Activated naive CD8-positive, alpha-beta T cell treated with anti-CD3 and anti-CD28 coated beads, Interleukin-2, amount 10 ng/mL, durations not matched to agents 7 days and 5 days (primary cell): ENCODE results near the gene BRPF3. TPM values are rescaled to one million over a fixed set of nuclear protein-coding genes. Genes with fewer than 3 reads are reported as not detected.
"Not testable (repeated sequence)": the region's sequence is repeated elsewhere in the genome, so short reads cannot be mapped to it uniquely, and the experiment has no call there.

ENCODE experiments used
- ATAC-seq: fragments of 150-1000 bp; cut with Tn5 transposase; one replicate; pipeline ENCODE4 v1.10.0; 2021; ENCODE audit warnings: low read depth, moderate library complexity
- POLR2A ChIA-PET: fragments of 350-600 bp; sonication (Branson Sonifier 250); formaldehyde crosslinking; loops from one replicate; lab custom pipeline; 2021; ENCODE audit warnings: antibody characterized with exemption; lab: Charles Lee
- DNase-seq: peaks from one replicate; pipeline ENCODE4 v3.0.0; 2021
- H3K27ac Mint-ChIP-seq: one replicate; pipeline ENCODE4 v1.8.0; 2022; ENCODE audit warnings: mild to moderate bottlenecking, mixed read lengths
- H3K27me3 Mint-ChIP-seq: one replicate; pipeline ENCODE4 v1.8.0; 2022; ENCODE audit warnings: mild to moderate bottlenecking, moderate library complexity, mixed read lengths
- H3K36me3 Mint-ChIP-seq: one replicate; pipeline ENCODE4 v1.8.0; 2021; ENCODE audit warnings: mild to moderate bottlenecking, mixed read lengths
- H3K4me1 Mint-ChIP-seq: one replicate; pipeline ENCODE4 v1.8.0; 2021; ENCODE audit warnings: mixed read lengths
- H3K4me3 Mint-ChIP-seq: one replicate; pipeline ENCODE4 v1.8.0; 2022; ENCODE audit warnings: mild to moderate bottlenecking, moderate library complexity, mixed read lengths
- H3K9me3 Mint-ChIP-seq: one replicate; pipeline ENCODE4 v1.8.0; 2021; ENCODE audit warnings: mixed read lengths
- total RNA-seq, 2 experiments: library from RNA; stranded (reverse); gene quantifications; one replicate each; pipeline ENCODE4 v1.2.3, GENCODE V29; 2021

The BRPF3 gene
- total RNA-seq, 2 experiments from 2014 or later: 23.7 to 25.4 TPM

GRCh38 chr6:36207155-36207554 lies 10.6 kb downstream of the BRPF3 start:
- peaks cover 56% of the 10 kb centered on the region for H3K36me3 Mint-ChIP-seq

DNA sequence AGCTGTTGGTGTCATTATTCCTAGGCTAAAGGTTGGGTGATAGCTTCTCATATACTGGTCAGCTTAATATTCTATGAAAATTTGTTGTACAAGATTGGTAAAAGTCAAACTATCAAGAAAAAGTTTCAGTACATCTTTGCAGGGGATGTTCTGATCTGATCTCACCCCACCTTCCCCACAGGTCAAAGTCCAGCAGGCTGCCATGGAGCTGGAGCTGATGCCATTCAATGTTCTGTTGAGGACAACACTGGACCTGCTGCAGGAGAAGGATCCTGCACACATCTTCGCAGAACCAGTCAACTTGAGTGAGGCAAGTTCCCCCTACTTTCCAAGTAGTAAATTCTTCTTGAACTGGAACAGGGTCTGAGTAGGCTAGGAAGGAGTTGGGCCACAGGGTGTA lies 13.1 kb downstream of the BRPF3 start:
- Mint-ChIP-seq H3K4me1 (peaks cover 8% of the 10 kb centered on the region), H3K9me3 (no peaks in the 10 kb centered on the region), H3K36me3 (peaks cover 56% of the 10 kb centered on the region), H3K27me3 (peaks cover 10% of the 10 kb centered on the region), H3K4me3 (no peak overlapping the region), H3K27ac (no peak overlapping the region)
- DNase-seq: no peak
- ATAC-seq: no peak
- POLR2A ChIA-PET: no interaction called here

More at GRCh38 chr6:36207155-36207554, 10.6 kb downstream of the BRPF3 start:
- Mint-ChIP-seq H3K27ac (no peak overlapping the region), H3K27me3 (peaks cover 10% of the 10 kb centered on the region), H3K4me1 (peaks cover 28% of the 10 kb centered on the region), H3K4me3 (no peak overlapping the region), H3K9me3 (no peaks in the 10 kb centered on the region)
- no peak for DNase-seq
- no peak for ATAC-seq
- POLR2A ChIA-PET: interaction anchor here (0.7 kb wide), 1 partner anchor 179 kb away, joined by 4 read pairs; no protein-coding TSS in a partner anchor

DNA sequence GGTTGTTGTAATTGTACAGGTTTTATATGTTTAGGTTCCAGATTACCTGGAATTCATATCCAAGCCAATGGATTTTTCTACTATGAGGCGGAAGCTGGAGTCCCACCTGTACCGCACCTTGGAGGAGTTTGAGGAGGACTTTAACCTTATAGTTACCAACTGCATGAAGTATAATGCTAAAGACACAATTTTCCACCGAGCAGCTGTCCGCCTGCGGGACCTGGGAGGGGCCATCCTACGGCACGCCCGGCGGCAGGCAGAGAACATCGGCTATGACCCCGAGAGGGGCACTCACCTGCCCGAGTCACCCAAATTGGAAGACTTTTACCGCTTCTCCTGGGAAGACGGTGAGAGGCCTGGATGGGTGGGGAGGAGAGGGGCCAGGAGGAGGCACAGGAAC lies 13.6 kb downstream of the BRPF3 start:
- POLR2A ChIA-PET: no interaction called here
- Mint-ChIP-seq H3K4me3 (no peak overlapping the region), H3K4me1 (peaks cover 7% of the 10 kb centered on the region), H3K27me3 (peaks cover 10% of the 10 kb centered on the region), H3K27ac (no peak overlapping the region), H3K9me3 (no peaks in the 10 kb centered on the region), H3K36me3 (peaks cover 57% of the 10 kb centered on the region)
- DNase-seq: no peak
- ATAC-seq: no peak

- POLR2A ChIA-PET: no interaction called here
- no peak for ATAC-seq
These were observed 14.5 kb downstream of the BRPF3 start for GRCh38 chr6:36210886-36211595.

DNA sequence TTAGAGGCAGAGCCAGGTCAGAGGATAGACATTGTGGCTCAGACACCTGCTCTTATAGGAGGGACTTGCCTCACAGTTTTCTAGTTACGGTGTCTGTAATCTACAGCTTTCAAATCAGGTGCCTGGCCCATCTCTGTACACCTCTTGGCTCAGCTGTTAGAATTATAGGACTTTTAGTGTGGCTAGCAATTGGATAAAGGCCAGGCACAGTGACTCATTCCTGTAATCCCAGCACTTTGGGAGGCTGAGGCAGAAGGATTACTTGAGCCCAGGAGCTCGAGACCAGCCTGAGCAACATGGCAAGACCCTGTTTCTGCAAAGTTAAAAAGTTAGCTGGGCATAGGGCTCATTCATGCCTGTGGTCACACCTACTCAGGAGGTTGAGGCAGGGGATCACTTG lies 20.0 kb downstream of the BRPF3 start:
- Mint-ChIP-seq H3K27me3 (no peaks in the 10 kb centered on the region), H3K36me3 (peaks cover 28% of the 10 kb centered on the region), H3K9me3 (no peaks in the 10 kb centered on the region), H3K4me1 (peaks cover 1% of the 10 kb centered on the region), H3K27ac (no peak overlapping the region), H3K4me3 (no peak overlapping the region)
- POLR2A ChIA-PET: no interaction called here
- ATAC-seq: no peak
- DNase-seq: no peak

More at GRCh38 chr6:36210886-36211595, 14.5 kb downstream of the BRPF3 start:
- Mint-ChIP-seq H3K4me3 (no peak overlapping the region), H3K27ac (no peak overlapping the region), H3K9me3 (no peaks in the 10 kb centered on the region), H3K4me1 (peaks cover 2% of the 10 kb centered on the region), H3K27me3 (peaks cover 2% of the 10 kb centered on the region), H3K36me3 (peaks cover 51% of the 10 kb centered on the region)
- no peak for DNase-seq

DNA sequence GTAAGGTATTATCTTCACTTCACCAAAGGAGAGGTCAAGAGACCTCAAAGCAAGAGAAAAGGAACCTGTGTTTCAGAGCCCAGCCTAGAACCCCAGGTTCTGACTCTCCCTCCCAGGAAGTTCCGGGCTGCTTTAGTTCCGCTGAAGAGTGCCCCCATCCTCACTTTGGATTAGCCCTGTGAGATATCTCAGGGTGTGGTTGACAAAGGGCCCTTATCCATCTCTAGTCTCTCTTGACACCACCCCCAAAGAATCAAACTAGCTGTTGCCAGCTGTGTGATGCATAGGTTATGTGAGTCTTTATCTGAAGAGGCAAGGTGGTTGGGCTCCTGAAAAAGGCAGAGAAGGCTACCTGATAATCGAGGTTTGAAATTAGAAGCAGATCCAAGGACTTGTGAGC lies 20.6 kb downstream of the BRPF3 start:
- POLR2A ChIA-PET: no interaction called here
- H3K27me3 Mint-ChIP-seq: no peaks in the 10 kb centered on the region
- peaks cover 27% of the 10 kb centered on the region for H3K36me3 Mint-ChIP-seq
- H3K4me1 Mint-ChIP-seq: peaks cover 1% of the 10 kb centered on the region
- no peak overlapping the region for H3K27ac Mint-ChIP-seq
- no peak for ATAC-seq
- DNase-seq: no peak
- no peaks in the 10 kb centered on the region for H3K9me3 Mint-ChIP-seq
- H3K4me3 Mint-ChIP-seq: no peak overlapping the region

DNA sequence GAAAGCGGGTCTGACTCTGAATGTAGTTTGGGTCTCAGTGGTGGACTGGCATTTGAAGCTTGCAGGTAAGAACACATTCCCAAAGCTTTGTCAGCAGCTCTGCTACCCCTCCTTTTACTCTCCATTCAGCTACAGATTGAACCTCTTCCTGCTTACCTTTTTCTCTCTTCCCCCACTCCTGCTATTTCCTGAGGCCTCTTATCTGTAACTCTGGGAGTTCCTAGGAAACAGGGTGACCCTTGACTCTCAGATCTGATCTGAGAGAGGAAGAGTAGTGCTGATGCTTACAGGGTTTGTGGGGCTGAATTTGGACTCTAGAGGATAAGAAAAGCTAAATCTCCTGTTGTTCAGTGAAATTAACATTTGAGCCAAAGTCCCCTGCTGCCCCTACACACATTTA lies 21.4 kb downstream of the BRPF3 start:
- DNase-seq (no peak), ATAC-seq (no peak)
- Mint-ChIP-seq H3K4me3 (no peak overlapping the region), H3K4me1 (peaks cover 1% of the 10 kb centered on the region), H3K9me3 (no peaks in the 10 kb centered on the region), H3K27ac (no peak overlapping the region), H3K36me3 (peaks cover 28% of the 10 kb centered on the region), H3K27me3 (no peaks in the 10 kb centered on the region)
- POLR2A ChIA-PET: interaction anchor here (0.6 kb wide), 1 partner anchor 703 kb away, joined by 3 read pairs; no protein-coding TSS in a partner anchor

GRCh38 chr6:36218516-36218915 lies 22.0 kb downstream of the BRPF3 start:
- not testable (repeated sequence) for DNase-seq, H3K9me3 Mint-ChIP-seq, H3K27me3 Mint-ChIP-seq, H3K4me3 Mint-ChIP-seq, ATAC-seq, H3K4me1 Mint-ChIP-seq, H3K27ac Mint-ChIP-seq
- POLR2A ChIA-PET: interaction anchor here (0.6 kb wide), 1 partner anchor 704 kb away, joined by 3 read pairs; no protein-coding TSS in a partner anchor
- H3K36me3 Mint-ChIP-seq: peaks cover 28% of the 10 kb centered on the region

- H3K27me3 Mint-ChIP-seq: no peaks in the 10 kb centered on the region
- ATAC-seq: no peak
- no peaks in the 10 kb centered on the region for H3K9me3 Mint-ChIP-seq
These were observed 22.5 kb downstream of the BRPF3 start for GRCh38 chr6:36219081-36219480.

GRCh38 chr6:36220226-36220625 lies 23.7 kb downstream of the BRPF3 start:
- DNase-seq (no peak), ATAC-seq (no peak)
- no peaks in the 10 kb centered on the region for H3K9me3 Mint-ChIP-seq
- POLR2A ChIA-PET: no interaction called here
- no peak overlapping the region for H3K27ac Mint-ChIP-seq
- H3K36me3 Mint-ChIP-seq: peaks cover 21% of the 10 kb centered on the region
- no peaks in the 10 kb centered on the region for H3K27me3 Mint-ChIP-seq
- H3K4me1 Mint-ChIP-seq: peaks cover 1% of the 10 kb centered on the region
- no peak overlapping the region for H3K4me3 Mint-ChIP-seq

More at GRCh38 chr6:36219081-36219480, 22.5 kb downstream of the BRPF3 start:
- H3K4me3 Mint-ChIP-seq: no peak overlapping the region
- POLR2A ChIA-PET: no interaction called here
- H3K36me3 Mint-ChIP-seq: peaks cover 22% of the 10 kb centered on the region
- no peak for DNase-seq
- H3K4me1 Mint-ChIP-seq: peaks cover 1% of the 10 kb centered on the region
- H3K27ac Mint-ChIP-seq: no peak overlapping the region

GRCh38 chr6:36221674-36222073 lies 25.1 kb downstream of the BRPF3 start:
- H3K9me3 Mint-ChIP-seq: no peaks in the 10 kb centered on the region
- no peak for ATAC-seq
- H3K27me3 Mint-ChIP-seq: no peaks in the 10 kb centered on the region
- peaks cover 1% of the 10 kb centered on the region for H3K4me1 Mint-ChIP-seq
- peaks cover 17% of the 10 kb centered on the region for H3K36me3 Mint-ChIP-seq
- no peak overlapping the region for H3K4me3 Mint-ChIP-seq
- POLR2A ChIA-PET: no interaction called here
- no peak overlapping the region for H3K27ac Mint-ChIP-seq
- no peak for DNase-seq

GRCh38 chr6:36222924-36223323 lies 26.4 kb downstream of the BRPF3 start:
- Mint-ChIP-seq H3K4me1 (peaks cover 2% of the 10 kb centered on the region), H3K27me3 (no peaks in the 10 kb centered on the region), H3K9me3 (no peaks in the 10 kb centered on the region), H3K4me3 (no peak overlapping the region), H3K27ac (no peak overlapping the region), H3K36me3 (peaks cover 18% of the 10 kb centered on the region)
- DNase-seq (no peak), ATAC-seq (no peak)
- POLR2A ChIA-PET: no interaction called here

- no peak overlapping the region for H3K27ac Mint-ChIP-seq
- POLR2A ChIA-PET: no interaction called here
- H3K36me3 Mint-ChIP-seq: peaks cover 17% of the 10 kb centered on the region
- DNase-seq (no peak), ATAC-seq (no peak)
- no peaks in the 10 kb centered on the region for H3K9me3 Mint-ChIP-seq
- H3K4me1 Mint-ChIP-seq: peaks cover 6% of the 10 kb centered on the region
- no peak overlapping the region for H3K4me3 Mint-ChIP-seq
- H3K27me3 Mint-ChIP-seq: no peaks in the 10 kb centered on the region
These were observed 27.2 kb downstream of the BRPF3 start for GRCh38 chr6:36223706-36224105.

DNA sequence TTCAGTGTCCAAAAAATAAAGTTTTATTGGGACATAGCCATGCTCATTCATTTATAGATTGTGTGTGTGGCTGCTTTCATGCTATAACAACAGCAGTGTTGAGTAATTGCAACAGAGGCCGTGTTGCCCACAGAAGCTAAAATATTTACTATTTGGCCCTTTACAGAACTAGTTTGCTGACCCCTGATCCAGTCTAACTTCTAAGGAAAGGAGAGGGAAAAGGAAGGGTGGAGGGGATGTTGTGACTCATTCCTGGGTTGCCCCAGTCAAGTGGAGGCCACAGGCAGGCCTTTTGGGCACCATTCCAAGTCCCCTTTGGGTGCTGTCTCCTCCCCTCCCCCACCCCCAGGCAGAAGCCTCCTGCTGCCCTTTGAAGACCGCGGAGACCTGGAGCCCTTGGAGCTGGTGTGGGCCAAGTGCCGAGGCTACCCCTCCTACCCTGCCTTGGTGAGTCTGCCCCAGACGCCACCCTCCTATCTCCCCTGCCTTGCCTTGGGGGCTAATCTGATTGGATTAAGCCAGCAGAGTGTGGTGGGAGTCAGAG lies 28.4 kb downstream of the BRPF3 start:
- H3K27me3 Mint-ChIP-seq: no peaks in the 10 kb centered on the region
- H3K27ac Mint-ChIP-seq: no peak overlapping the region
- ATAC-seq (no peak), DNase-seq (no peak)
- POLR2A ChIA-PET: no interaction called here
- H3K4me3 Mint-ChIP-seq: no peak overlapping the region
- H3K9me3 Mint-ChIP-seq: no peaks in the 10 kb centered on the region
- H3K36me3 Mint-ChIP-seq: peaks cover 14% of the 10 kb centered on the region
- peaks cover 7% of the 10 kb centered on the region for H3K4me1 Mint-ChIP-seq
